IMR-90 (cell line): Measurements from ENCODE around the gene SS18. TPM values are rescaled to one million over a fixed set of nuclear protein-coding genes. Genes with fewer than 3 reads are reported as not detected.

Experiments
- ATAC-seq: fragments of 200-7000 bp; cut with Tn5 transposase; 2 replicates; pipeline ENCODE4 v1.9.1; 2020; ENCODE audit warnings: low read depth, mild to moderate bottlenecking, moderate library complexity
- BruUV-seq: library from RNA; stranded (reverse); fragments of 400-500 nt; replicated peaks from 2 replicates; lab custom pipeline; 2021; lab: Mats Ljungman, UMichigan
- CTCF ChIA-PET: fragments of 300-600 bp; formaldehyde crosslinking; extraction: SDS; loops from one replicate; lab custom pipeline; 2021; ENCODE audit warnings: antibody characterized with exemption; lab: Yijun Ruan, JAX
- POLR2A ChIA-PET: fragments of 300-600 bp; sonication (Branson Sonifier 250); formaldehyde crosslinking; loops from one replicate; lab custom pipeline; 2022; ENCODE audit warnings: antibody characterized with exemption; ENCODE audit not compliant: unreplicated experiment; lab: Charles Lee
- DNase-seq: peaks from one replicate; pipeline ENCODE4 v3.0.0; 2013
- H2AFZ ChIP-seq: replicated peaks from 2 replicates; pipeline ENCODE3; 2013; ENCODE audit warnings: low read length, mild to moderate bottlenecking; ENCODE audit not compliant: poor library complexity
- H2AK5ac ChIP-seq: 2 replicates; pipeline ENCODE4 v1.6.1; 2013; ENCODE audit warnings: low read depth, low read length, inconsistent platforms
- H2AK9ac ChIP-seq: replicated peaks from 2 replicates; pipeline ENCODE3; 2013; ENCODE audit warnings: mild to moderate bottlenecking, low read depth, low read length, moderate library complexity; ENCODE audit not compliant: poor library complexity
- H2BK120ac ChIP-seq: 2 replicates; pipeline ENCODE4 v1.6.1; 2013; ENCODE audit warnings: low read depth, low read length, inconsistent platforms
- H2BK15ac ChIP-seq: 3 replicates; pipeline ENCODE4 v1.6.1; 2013; ENCODE audit warnings: low read depth, low read length, inconsistent platforms
- H2BK20ac ChIP-seq: 2 replicates; pipeline ENCODE4 v1.6.1; 2013; ENCODE audit warnings: low read depth, mild to moderate bottlenecking, inconsistent platforms, low read length, moderate library complexity
- H2BK5ac ChIP-seq: 2 replicates; pipeline ENCODE4 v1.6.1; 2013; ENCODE audit warnings: mild to moderate bottlenecking, low read depth, low read length, inconsistent platforms; ENCODE audit not compliant: poor library complexity, severe bottlenecking
- H3K14ac ChIP-seq: replicated peaks from 2 replicates; pipeline ENCODE4 v1.6.1; 2013; ENCODE audit warnings: low read depth, low read length, inconsistent platforms
- H3K18ac ChIP-seq: 2 replicates; pipeline ENCODE4 v1.6.1; 2013; ENCODE audit warnings: low read depth, low read length, control low read depth
- H3K23ac ChIP-seq: 2 replicates; pipeline ENCODE4 v1.6.1; 2013; ENCODE audit warnings: low read depth, low read length, inconsistent platforms
- H3K27ac ChIP-seq: 2 replicates; pipeline ENCODE4 v1.5.1; 2013; ENCODE audit warnings: mild to moderate bottlenecking, control low read depth, low read length; ENCODE audit not compliant: insufficient read depth
- H3K27me3 ChIP-seq: 2 replicates; pipeline ENCODE4 v1.6.1; 2013; ENCODE audit warnings: low read length; ENCODE audit not compliant: control insufficient read depth, insufficient read depth
- H3K36me3 ChIP-seq: 2 replicates; pipeline ENCODE4 v1.6.1; 2013; ENCODE audit warnings: low read length, mixed read lengths; ENCODE audit not compliant: control insufficient read depth, insufficient read depth
- H3K4ac ChIP-seq: 2 replicates; pipeline ENCODE4 v1.6.1; 2013; ENCODE audit warnings: low read depth, low read length, inconsistent platforms
- H3K4me1 ChIP-seq: 2 replicates; pipeline ENCODE4 v1.6.1; 2013; ENCODE audit warnings: low read length, mixed read lengths; ENCODE audit not compliant: control insufficient read depth, insufficient read depth
- H3K4me2 ChIP-seq: 2 replicates; pipeline ENCODE4 v1.6.1; 2013; ENCODE audit warnings: low read depth, mild to moderate bottlenecking, control low read depth, low read length, moderate library complexity
- H3K4me3 ChIP-seq: 2 replicates; pipeline ENCODE4 v1.5.1; 2013; ENCODE audit warnings: low read depth, mild to moderate bottlenecking, control low read depth, low read length, moderate library complexity; ENCODE audit not compliant: insufficient read depth
- H3K56ac ChIP-seq: 2 replicates; pipeline ENCODE4 v1.6.1; 2013; ENCODE audit warnings: low read length, inconsistent platforms; ENCODE audit not compliant: insufficient read depth; ENCODE audit errors: extremely low read depth
- H3K79me1 ChIP-seq, 2 experiments: 2 replicates each; pipeline ENCODE4 v1.6.1; 2013; ENCODE audit warnings: low read length in 2 of 2, inconsistent platforms in 1 of 2, low read depth in 1 of 2
- H3K9ac ChIP-seq: 2 replicates; pipeline ENCODE4 v1.6.1; 2013; ENCODE audit warnings: low read depth, low read length, control low read depth
- H3K9me1 ChIP-seq: 2 replicates; pipeline ENCODE4 v1.6.1; 2013; ENCODE audit warnings: low read length, inconsistent platforms; ENCODE audit not compliant: insufficient read depth
- H3K9me3 ChIP-seq: 2 replicates; pipeline ENCODE4 v1.6.1; 2013; ENCODE audit warnings: low read length; ENCODE audit not compliant: control insufficient read depth, insufficient read depth
- H4K20me1 ChIP-seq: 2 replicates; pipeline ENCODE4 v1.6.1; 2013; ENCODE audit warnings: low read length, inconsistent platforms; ENCODE audit not compliant: insufficient read depth
- H4K5ac ChIP-seq: 2 replicates; pipeline ENCODE4 v1.6.1; 2013; ENCODE audit warnings: mild to moderate bottlenecking, low read depth, low read length, control low read depth
- H4K8ac ChIP-seq, 2 experiments: 2 replicates each; pipeline ENCODE4 v1.6.1; 2013; ENCODE audit warnings: low read depth in 2 of 2, low read length in 2 of 2, control low read depth in 1 of 2, inconsistent platforms in 1 of 2
- H4K91ac ChIP-seq: 2 replicates; pipeline ENCODE4 v1.6.1; 2013; ENCODE audit warnings: low read depth, low read length, inconsistent platforms; ENCODE audit not compliant: insufficient read depth
- CEBPB ChIP-seq: IDR thresholded peaks from 2 replicates; pipeline ENCODE4 v1.6.1; 2012; ENCODE audit warnings: low read depth, low read length, improper control_type of control experiment
- FOS ChIP-seq: fragments of 150-350 bp; IDR thresholded peaks from 2 replicates; pipeline ENCODE4 v1.6.1; 2016; ENCODE audit warnings: low read depth, low read length
- MAFK ChIP-seq: IDR thresholded peaks from 2 replicates; pipeline ENCODE4 v1.6.1; 2012; ENCODE audit warnings: low read depth, low read length, improper control_type of control experiment
- MXI1 ChIP-seq: IDR thresholded peaks from 2 replicates; pipeline ENCODE4 v1.6.1; 2012; ENCODE audit warnings: low read depth, mild to moderate bottlenecking, low read length, moderate library complexity, borderline replicate concordance
- NFE2L2 ChIP-seq: fragments of 150-350 bp; IDR thresholded peaks from 2 replicates; pipeline ENCODE4 v1.6.1; 2016; ENCODE audit warnings: low read depth, mild to moderate bottlenecking, low read length
- POLR2A ChIP-seq: IDR thresholded peaks from 2 replicates; pipeline ENCODE4 v1.6.1; 2012; ENCODE audit warnings: mild to moderate bottlenecking, low read depth, low read length
- RAD21 ChIP-seq: IDR thresholded peaks from 2 replicates; pipeline ENCODE4 v1.6.1; 2012; ENCODE audit warnings: low read length, improper control_type of control experiment
- WGBS, 2 experiments: methylation state at CpG; one replicate each; pipeline versions ENCODE4 v1.1.5 to v1.1.7; 2013; ENCODE audit warnings: missing lambda C conversion rate in 2 of 2; ENCODE audit not compliant: insufficient read length in 1 of 2; ENCODE audit errors: extremely low coverage in 2 of 2; 5-methylcytosine and 5-hydroxymethylcytosine counted together
- dilution Hi-C: fragments of 300-500 bp; cut with HindIII; formaldehyde crosslinking; loops from one replicate; pipeline ENCODE4 v1.14.3; 2018; ENCODE audit warnings: low sequenced_read_pairs; ENCODE audit not compliant: unreplicated experiment
- in situ Hi-C: fragments of 300-500 bp; cut with MboI; formaldehyde crosslinking; loops from 3 replicates; pipeline ENCODE4 v1.14.3; 2019; ENCODE audit warnings: low sequenced_read_pairs, inconsistent platforms, mixed read lengths
- intact Hi-C: fragments of 100-400 bp; cut with micrococcal nuclease; formaldehyde crosslinking; loops from 2 replicates; pipeline ENCODE4 v1.10.0; 2022
- polyA plus RNA-seq, 3 experiments: library from polyadenylated mRNA; depleted of rRNA; stranded (reverse); fragments of >200 nt; gene quantifications; 2 replicates each; pipeline ENCODE4 v1.2.3, GENCODE V29; 2012; ENCODE audit warnings: low replicate concordance in 1 of 3
- total RNA-seq: library from RNA; depleted of rRNA; stranded (reverse); fragments of >200 nt; gene quantifications from 2 replicates; pipeline ENCODE4 v1.2.3, GENCODE V29; 2012

SS18 gene
- total and polyA plus RNA-seq, 2 of the 4 experiments (the other 2 are of a cell fraction), result 112 to 242 TPM

- Histone ChIP-seq H4K5ac (no peak overlapping the region), H2AFZ (no peak overlapping the region), H3K9me1 (no peaks in the 10 kb centered on the region), H3K36me3 (no peaks in the 10 kb centered on the region), H3K27ac (no peak overlapping the region), H3K9me3 (no peaks in the 10 kb centered on the region), H4K20me1 (no peaks in the 10 kb centered on the region), H3K14ac (no peak overlapping the region), H4K8ac (no peak overlapping the region), H2AK9ac (no peak overlapping the region), H2BK120ac (no peak overlapping the region), H3K27me3 (no peaks in the 10 kb centered on the region), H2BK5ac (no peak overlapping the region), H3K9ac (no peak overlapping the region), H3K18ac (no peak overlapping the region), H2BK15ac (no peak overlapping the region), H3K79me1 (no peaks in the 10 kb centered on the region), H3K56ac (no peak overlapping the region), H2BK20ac (no peak overlapping the region), H3K4me2 (no peak overlapping the region), H3K23ac (no peak overlapping the region), H3K4me3 (no peak overlapping the region), H3K4ac (no peak overlapping the region), H3K4me1 (no peaks in the 10 kb centered on the region), H2AK5ac (no peak overlapping the region), H4K91ac (no peak overlapping the region)
- WGBS, 2 experiments, result no CpG with 5 or more reads among the region's 1 CpG
- no TSS peak for BruUV-seq
- intact Hi-C loops, result loop anchor here (10.0 kb wide), 1 partner anchor 197 kb away; no protein-coding TSS in a partner anchor
- CTCF ChIA-PET, result no interaction called here
- TF ChIP-seq RAD21 (no peak), FOS (no peak), MXI1 (no peak), MAFK (no peak), POLR2A (no peak), NFE2L2 (no peak), CEBPB (no peak)
- in situ Hi-C loops, result no loop called here
- DNase-seq, result peak; percentile 1
- ATAC-seq, result no peak
- dilution Hi-C loops, result no loop called here
- POLR2A ChIA-PET, result no interaction called here
These were observed 31.1 kb upstream of the SS18 start for GRCh38 chr18:26121476-26121875.
